Kidney tubule cell (primary cell): ENCODE results near the gene LRP8.

Experiments
- DNase-seq: peaks from one replicate; pipeline ENCODE4 v3.0.0-alpha.2; 2018; ENCODE audit warnings: low spot score

LRP8 gene

DNA sequence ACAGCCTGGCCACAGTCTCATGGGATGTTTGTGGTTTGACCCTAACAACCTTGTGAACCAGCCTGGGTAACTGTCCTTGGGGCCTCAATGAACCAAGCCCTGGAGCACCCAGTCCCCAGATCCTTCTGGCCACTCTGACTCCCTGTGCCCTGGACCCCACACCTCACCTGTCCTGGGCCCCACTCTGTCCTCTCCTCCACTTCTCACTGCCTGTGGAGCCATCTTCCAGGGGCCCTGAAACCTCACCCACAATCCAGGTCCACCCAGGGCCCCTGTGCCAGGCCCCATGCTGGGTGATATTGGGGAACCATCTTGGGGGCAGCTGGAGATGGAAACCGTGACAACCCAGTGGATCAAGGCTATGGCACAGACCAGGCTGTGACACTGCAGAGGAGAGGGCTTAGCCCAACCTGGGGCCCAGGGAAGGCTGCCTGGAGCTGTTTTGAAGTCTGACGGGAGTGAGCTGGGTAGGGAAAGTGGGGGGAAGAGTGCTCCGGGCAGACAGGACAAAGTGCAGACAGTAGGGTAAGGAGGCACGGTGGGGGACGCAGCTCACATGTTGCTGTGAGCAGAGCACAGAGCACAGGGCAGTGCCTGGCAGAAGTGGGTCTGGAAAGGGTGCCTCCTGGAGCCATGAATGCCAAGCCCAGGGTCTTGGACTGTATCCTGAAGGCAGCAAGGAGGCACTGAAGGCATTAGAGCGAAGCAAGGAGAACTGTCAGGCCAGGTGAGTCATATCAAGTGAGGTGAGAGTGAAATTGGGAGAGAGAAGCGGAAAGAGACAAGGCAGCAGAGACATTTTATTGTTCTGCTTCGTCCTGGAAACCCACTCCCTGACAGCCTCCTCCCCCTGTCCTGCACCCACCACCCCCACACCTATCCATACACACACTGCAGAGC lies 12.1 kb upstream of the LRP8 start:
- peak; percentile 65 for DNase-seq

- no peak for DNase-seq
Observed at GRCh38 chr1:53338423-53338822, 10.6 kb upstream of the LRP8 start.

- no peak for DNase-seq
Observed at GRCh38 chr1:53337499-53337898, 9.6 kb upstream of the LRP8 start.

GRCh38 chr1:53336146-53336545 lies 8.3 kb upstream of the LRP8 start:
- no peak for DNase-seq

GRCh38 chr1:53335661-53336060 lies 7.8 kb upstream of the LRP8 start:
- no peak for DNase-seq

GRCh38 chr1:53334781-53335180 lies 6.9 kb upstream of the LRP8 start:
- no peak for DNase-seq

- DNase-seq: no peak
Observed at GRCh38 chr1:53334312-53334711, 6.4 kb upstream of the LRP8 start.

- DNase-seq: no peak
Observed at GRCh38 chr1:53332833-53333232, 5.0 kb upstream of the LRP8 start.

DNA sequence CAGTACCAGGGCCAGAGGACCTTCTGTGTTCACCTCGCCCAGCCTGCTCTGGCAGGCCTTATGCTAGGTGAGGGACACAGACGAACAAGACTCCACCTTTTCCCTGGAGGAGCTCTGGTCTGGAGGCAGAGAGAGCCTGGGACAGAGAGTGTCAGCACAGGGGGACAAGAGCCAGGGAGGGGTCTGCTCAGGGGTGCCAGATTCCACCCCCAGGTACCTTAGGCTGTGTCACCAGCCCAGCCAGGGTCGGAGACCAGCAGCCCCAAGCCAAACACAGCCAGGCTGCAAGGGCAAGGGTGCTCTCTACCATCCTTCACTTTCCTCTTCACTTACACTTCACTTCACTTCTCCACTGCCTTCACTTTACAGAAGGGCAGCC lies 4.3 kb upstream of the LRP8 start:
- DNase-seq: no peak

DNA sequence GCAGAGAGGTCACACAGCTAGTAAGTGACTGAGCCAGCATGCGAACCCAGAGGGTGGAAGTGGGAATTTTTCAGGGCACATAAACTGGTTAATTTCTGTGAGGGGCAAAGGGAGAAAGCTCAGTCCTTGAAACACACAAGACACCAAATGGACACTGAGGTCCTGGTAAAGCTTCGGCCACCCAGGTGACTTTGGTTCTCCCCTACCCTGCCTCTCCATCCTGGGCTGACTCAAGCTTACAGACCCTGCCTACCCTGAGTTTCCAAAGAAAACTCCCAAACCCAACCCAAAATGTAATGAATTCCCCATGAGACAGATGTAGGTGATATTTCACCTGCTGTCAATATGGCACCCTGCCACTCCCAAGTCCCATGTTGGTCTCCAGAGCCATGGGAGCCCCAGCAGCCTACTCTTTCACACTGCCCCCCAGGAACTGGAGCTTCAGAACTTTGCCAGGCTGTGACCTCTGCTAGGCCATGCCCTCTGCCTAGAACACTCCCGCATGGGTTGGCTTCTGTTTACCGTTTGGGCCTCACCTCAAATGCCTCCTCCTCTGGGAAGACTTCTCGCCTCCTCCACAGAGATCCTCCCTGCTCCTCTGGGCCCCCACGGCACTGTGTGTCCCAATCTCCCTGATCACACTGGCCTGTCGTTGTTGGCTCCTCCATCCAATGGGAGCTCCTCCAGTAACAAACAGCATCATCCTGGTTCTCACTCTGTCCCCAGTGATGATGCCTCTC lies 3.7 kb upstream of the LRP8 start:
- DNase-seq: no peak

DNA sequence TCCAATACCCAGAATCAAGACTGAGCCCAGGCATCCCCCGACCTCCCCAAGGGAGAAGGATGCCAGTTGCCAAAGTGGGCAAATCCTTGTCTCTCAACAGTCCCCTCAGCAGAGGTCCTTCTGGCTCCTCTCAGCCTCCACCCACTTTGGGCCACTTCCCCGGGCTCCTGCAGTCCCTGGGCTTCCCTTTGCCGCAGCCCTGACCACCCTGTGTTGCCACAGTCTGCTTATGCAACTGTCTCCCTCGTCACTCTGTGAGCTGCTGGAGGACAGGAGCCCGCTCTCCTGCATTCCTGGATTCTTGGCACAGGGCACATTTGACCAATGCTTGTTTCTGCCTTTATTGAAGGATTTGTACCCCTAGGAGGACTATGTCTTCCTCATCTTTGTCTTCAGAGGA lies 2.9 kb upstream of the LRP8 start:
- DNase-seq: no peak

DNA sequence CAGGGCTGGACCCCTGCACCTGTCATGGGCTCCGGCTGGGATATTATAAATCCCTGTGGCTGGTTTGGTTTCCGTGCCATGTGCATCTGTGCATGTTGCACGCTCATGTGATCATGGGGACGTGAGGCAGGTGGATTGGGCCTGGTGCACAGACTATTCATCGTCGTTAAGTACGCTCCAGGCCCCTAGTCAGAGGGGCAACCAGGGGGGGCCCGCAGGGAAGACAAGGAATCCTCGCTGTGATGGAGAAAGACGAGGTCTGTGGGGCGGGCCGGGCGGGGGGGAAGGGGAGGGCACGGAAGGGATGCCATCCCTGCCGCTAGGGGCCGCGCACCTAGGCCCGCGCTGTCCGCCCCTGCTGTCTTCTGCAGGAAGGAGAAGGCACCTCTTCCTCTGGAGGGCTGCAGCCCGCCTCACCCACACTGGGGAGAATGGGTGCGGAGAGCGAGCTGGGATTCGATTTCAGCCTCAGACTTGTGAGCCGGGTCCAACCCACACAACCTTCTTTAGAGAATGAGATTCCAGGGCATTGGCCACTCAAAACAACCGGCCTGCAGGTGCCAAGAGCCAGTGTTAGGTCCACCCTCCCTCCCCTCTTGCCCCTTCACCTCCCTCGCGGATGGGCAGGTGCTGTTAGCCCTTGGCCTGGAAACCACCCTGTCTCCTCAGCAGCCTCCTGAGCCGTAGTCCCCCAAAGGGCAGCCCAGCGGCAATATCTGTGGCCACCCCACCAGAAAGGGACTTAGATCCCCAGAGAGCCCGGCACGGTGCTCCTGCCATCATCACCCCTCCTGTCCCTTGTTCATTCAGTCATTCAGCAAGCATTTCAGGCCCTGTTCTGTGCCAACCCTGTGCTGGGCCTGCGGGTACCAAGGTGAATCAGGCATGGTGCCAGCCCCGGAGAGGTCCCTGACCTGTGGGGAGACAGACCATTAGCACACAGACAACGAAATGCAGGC lies 950 bp upstream of the LRP8 start:
- DNase-seq: no peak

DNA sequence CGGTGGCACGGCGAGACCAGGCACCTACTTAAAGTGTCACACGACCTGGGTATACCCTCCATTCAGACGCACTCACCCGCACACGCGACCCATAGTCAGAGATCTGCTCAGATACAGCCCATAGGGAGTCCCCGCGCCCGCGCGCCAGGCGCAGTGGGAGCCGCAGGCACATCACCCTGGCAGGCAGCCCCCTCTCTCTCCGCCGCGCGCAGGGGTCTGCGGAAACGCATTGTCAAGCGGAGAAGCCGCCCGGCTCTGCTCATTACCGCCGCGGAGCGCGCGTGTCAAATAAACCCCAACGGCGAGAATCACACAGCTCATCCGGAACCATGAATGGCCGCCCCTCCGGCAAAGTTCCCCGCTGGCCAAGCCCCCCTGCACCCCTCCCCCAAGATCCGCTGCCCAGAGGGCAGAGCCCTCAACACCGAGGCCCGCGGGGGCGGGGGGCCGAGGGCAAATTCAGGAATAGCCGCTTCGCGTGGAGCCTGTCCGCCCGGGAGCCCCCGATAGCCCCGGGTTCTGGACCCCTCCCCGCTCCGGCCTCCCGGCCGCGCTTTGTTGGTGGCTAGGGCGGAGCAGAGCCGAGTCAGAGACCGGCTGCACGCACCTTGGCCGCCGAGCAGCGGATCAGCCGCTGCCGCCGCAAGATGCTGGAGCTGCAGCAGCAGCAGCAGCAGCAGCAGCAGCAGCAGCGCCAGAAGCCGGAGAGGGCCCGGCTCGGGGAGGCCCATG lies 522 bp downstream of the LRP8 start:
- DNase-seq: peak; percentile 37

DNA sequence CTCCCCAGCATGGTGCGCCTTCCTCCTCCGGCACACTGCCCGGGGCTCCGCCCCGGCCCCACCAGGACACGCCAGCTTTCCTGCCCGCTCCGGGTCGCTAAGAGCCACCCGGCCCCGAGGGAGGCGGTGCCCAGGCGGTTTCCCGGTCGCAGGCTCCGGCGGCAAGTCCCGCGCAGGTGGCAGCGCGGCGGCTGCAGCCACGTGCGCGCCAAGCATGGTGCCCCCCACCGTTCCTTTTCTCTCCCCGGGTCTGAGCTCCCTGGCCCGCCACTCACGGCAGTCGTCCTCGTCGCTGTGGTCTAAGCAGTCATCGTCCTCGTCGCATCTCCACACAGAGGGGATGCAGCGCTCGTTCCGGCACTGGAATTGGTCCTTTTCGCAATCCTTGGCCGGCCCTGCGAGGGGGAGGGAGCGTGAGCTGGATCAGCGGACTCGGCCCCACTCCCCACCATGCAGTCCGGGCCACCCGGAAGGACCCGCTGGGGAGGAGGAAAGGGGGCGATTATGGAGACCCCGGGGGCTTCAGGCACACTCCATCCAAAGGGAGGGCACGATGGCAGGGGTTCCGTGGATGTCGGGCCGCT lies 1.2 kb downstream of the LRP8 start:
- DNase-seq: no peak

DNA sequence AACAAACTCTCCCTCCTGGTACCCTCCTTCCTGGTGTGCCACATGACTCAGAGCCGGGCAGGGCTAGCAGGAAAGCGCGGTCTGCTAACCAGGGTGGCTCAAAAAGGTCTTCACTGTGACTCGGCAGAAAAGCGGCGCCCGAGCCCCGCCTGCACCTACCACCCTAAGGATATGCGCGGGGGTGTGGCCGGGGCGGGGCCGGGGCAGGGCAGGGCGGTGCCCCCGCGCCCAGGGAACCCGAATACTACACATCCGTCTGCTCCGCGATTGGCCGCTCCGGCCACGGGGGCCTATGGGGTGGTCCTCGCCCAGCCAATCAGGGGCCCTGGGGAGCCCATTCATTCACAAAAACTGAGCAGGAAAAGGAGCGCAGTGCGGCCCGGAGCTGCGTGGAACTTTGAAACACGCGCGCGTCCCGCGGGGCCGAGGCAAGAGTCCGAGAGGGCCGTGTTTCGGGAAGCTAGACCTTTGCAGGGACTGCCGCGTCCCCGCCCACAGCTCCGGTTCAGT lies 1.7 kb downstream of the LRP8 start:
- DNase-seq: peak; percentile 98

- no peak for DNase-seq
Observed at GRCh38 chr1:53325326-53326087, 2.4 kb downstream of the LRP8 start.

GRCh38 chr1:53324728-53325297 lies 3.1 kb downstream of the LRP8 start:
- DNase-seq: no peak

- DNase-seq: no peak
Observed at GRCh38 chr1:53324321-53324720, 3.5 kb downstream of the LRP8 start.

DNA sequence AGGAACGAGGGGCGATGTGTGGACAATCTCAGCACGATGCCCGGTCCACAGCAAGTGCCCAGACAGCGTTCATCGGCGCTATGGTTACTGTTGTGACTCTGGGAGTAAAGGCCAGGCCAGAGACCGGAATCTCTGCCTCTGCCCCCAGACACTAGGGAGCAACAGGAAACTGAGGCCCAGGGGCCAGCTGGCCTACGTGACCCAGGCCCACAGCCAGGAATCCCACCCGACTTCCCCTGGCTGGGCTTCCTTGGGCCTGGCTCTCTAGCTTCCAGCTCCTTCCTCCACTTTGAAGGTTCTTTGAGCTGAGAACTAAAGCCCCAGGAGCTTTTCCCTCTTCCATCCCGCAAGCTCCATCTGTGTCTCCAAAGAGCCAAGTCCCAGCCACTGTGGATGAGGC lies 4.6 kb downstream of the LRP8 start:
- DNase-seq: no peak
